ENCODE results near the gene PLSCR4.
"Not testable (repeated sequence)": the region's sequence is repeated elsewhere in the genome, so short reads cannot be mapped to it uniquely, and the experiment has no call there.

PLSCR4 gene

GRCh38 chr3:146226881-146227280 lies 24.0 kb downstream of the PLSCR4 start:
- no peak for ATAC-seq (replicated peaks)
- Mint-ChIP-seq H3K9me3 (no peaks in the 10 kb centered on the region), H3K27ac (no peak overlapping the region), H3K4me3 (no peak overlapping the region), H3K27me3 (no peaks in the 10 kb centered on the region), H3K4me1 (ENCODE audit: low read depth in 2 of 2) (no peaks in the 10 kb centered on the region), H3K36me3 (ENCODE audit: insufficient read depth) (no peaks in the 10 kb centered on the region)
- DNase-seq = no peak

GRCh38 chr3:146225458-146225857 lies 25.4 kb downstream of the PLSCR4 start:
- H3K36me3 Mint-ChIP-seq (ENCODE audit: insufficient read depth); H3K27ac Mint-ChIP-seq; H3K4me3 Mint-ChIP-seq; H3K9me3 Mint-ChIP-seq; ATAC-seq (replicated peaks); DNase-seq; H3K27me3 Mint-ChIP-seq; H3K4me1 Mint-ChIP-seq (ENCODE audit: low read depth in 2 of 2): not testable (repeated sequence)

GRCh38 chr3:146223401-146224373 lies 27.2 kb downstream of the PLSCR4 start:
- Mint-ChIP-seq H3K27me3 (no peaks in the 10 kb centered on the region), H3K9me3 (no peaks in the 10 kb centered on the region), H3K4me3 (no peak overlapping the region), H3K27ac (no peak overlapping the region), H3K4me1 (ENCODE audit: low read depth in 2 of 2) (no peaks in the 10 kb centered on the region), H3K36me3 (ENCODE audit: insufficient read depth) (no peaks in the 10 kb centered on the region)
- ATAC-seq (replicated peaks) = no peak
- no peak for DNase-seq

- ATAC-seq (replicated peaks) (no peak), DNase-seq (no peak)
- H3K27ac Mint-ChIP-seq = no peak overlapping the region
- peaks cover 6 to 7% of the 10 kb centered on the region in 2 donors for H3K27me3 Mint-ChIP-seq
- no peak overlapping the region for H3K4me3 Mint-ChIP-seq
- no peaks in the 10 kb centered on the region for H3K36me3 Mint-ChIP-seq (ENCODE audit: insufficient read depth)
- H3K9me3 Mint-ChIP-seq = no peaks in the 10 kb centered on the region
- H3K4me1 Mint-ChIP-seq (ENCODE audit: low read depth in 2 of 2) = no peaks in the 10 kb centered on the region
Measured at GRCh38 chr3:146222204-146223046, 28.5 kb downstream of the PLSCR4 start.

- H3K27me3 Mint-ChIP-seq = peaks cover 6 to 14% of the 10 kb centered on the region in 2 donors
- no peak for DNase-seq
- no peaks in the 10 kb centered on the region for H3K36me3 Mint-ChIP-seq (ENCODE audit: insufficient read depth)
- no peaks in the 10 kb centered on the region for H3K4me1 Mint-ChIP-seq (ENCODE audit: low read depth in 2 of 2)
- H3K27ac Mint-ChIP-seq = no peak overlapping the region
- no peak for ATAC-seq (replicated peaks)
- H3K4me3 Mint-ChIP-seq = no peak overlapping the region
- H3K9me3 Mint-ChIP-seq = no peaks in the 10 kb centered on the region
Measured at GRCh38 chr3:146221276-146221675, 29.6 kb downstream of the PLSCR4 start.

- no peaks in the 10 kb centered on the region for H3K9me3 Mint-ChIP-seq
- ATAC-seq (replicated peaks) (no peak), DNase-seq (peak; percentile 13 to 21 (median 18))
- no peaks in the 10 kb centered on the region for H3K36me3 Mint-ChIP-seq (ENCODE audit: insufficient read depth)
- peaks cover 6 to 14% of the 10 kb centered on the region in 2 donors for H3K27me3 Mint-ChIP-seq
- no peak overlapping the region for H3K27ac Mint-ChIP-seq
- no peaks in the 10 kb centered on the region for H3K4me1 Mint-ChIP-seq (ENCODE audit: low read depth in 2 of 2)
- no peak overlapping the region for H3K4me3 Mint-ChIP-seq
Measured at GRCh38 chr3:146218880-146219866, 31.7 kb downstream of the PLSCR4 start.

GRCh38 chr3:146217324-146217723 lies 33.6 kb downstream of the PLSCR4 start:
- Mint-ChIP-seq H3K4me3 (no peak overlapping the region), H3K36me3 (ENCODE audit: insufficient read depth) (no peaks in the 10 kb centered on the region), H3K9me3 (no peaks in the 10 kb centered on the region), H3K27ac (no peak overlapping the region), H3K4me1 (ENCODE audit: low read depth in 2 of 2) (no peaks in the 10 kb centered on the region), H3K27me3 (peaks cover 6 to 14% of the 10 kb centered on the region in 2 donors)
- no peak for DNase-seq
- no peak for ATAC-seq (replicated peaks)

GRCh38 chr3:146214493-146214892 lies 36.4 kb downstream of the PLSCR4 start:
- Mint-ChIP-seq H3K27ac (no peak overlapping the region), H3K27me3 (peaks cover 6 to 14% of the 10 kb centered on the region in 2 donors), H3K4me3 (no peak overlapping the region), H3K36me3 (ENCODE audit: insufficient read depth) (no peaks in the 10 kb centered on the region), H3K9me3 (no peaks in the 10 kb centered on the region), H3K4me1 (ENCODE audit: low read depth in 2 of 2) (no peaks in the 10 kb centered on the region)
- DNase-seq (no peak), ATAC-seq (replicated peaks) (no peak)

- ATAC-seq (replicated peaks) = no peak
- H3K27me3 Mint-ChIP-seq = no peaks in the 10 kb centered on the region
- H3K36me3 Mint-ChIP-seq (ENCODE audit: insufficient read depth) = peaks cover 4% of the 10 kb centered on the region
- H3K4me3 Mint-ChIP-seq = no peak overlapping the region
- no peaks in the 10 kb centered on the region for H3K9me3 Mint-ChIP-seq
- no peak for DNase-seq
- no peaks in the 10 kb centered on the region for H3K4me1 Mint-ChIP-seq (ENCODE audit: low read depth in 2 of 2)
- no peak overlapping the region for H3K27ac Mint-ChIP-seq
Measured at GRCh38 chr3:146209371-146209770, 41.5 kb downstream of the PLSCR4 start.

- Mint-ChIP-seq H3K27me3 (no peaks in the 10 kb centered on the region), H3K36me3 (ENCODE audit: insufficient read depth) (no peaks in the 10 kb centered on the region), H3K9me3 (no peaks in the 10 kb centered on the region), H3K4me3 (no peak overlapping the region), H3K4me1 (ENCODE audit: low read depth in 2 of 2) (no peaks in the 10 kb centered on the region), H3K27ac (no peak overlapping the region)
- ATAC-seq (replicated peaks) (no peak), DNase-seq (no peak)
Measured at GRCh38 chr3:146203776-146204175, 47.1 kb downstream of the PLSCR4 start.

GRCh38 chr3:146200461-146201220 lies 50.3 kb downstream of the PLSCR4 start:
- H3K36me3 Mint-ChIP-seq (ENCODE audit: insufficient read depth) = no peaks in the 10 kb centered on the region
- DNase-seq (no peak), ATAC-seq (replicated peaks) (no peak)
- no peak overlapping the region for H3K27ac Mint-ChIP-seq
- no peaks in the 10 kb centered on the region for H3K9me3 Mint-ChIP-seq
- no peaks in the 10 kb centered on the region for H3K27me3 Mint-ChIP-seq
- H3K4me3 Mint-ChIP-seq = no peak overlapping the region
- no peaks in the 10 kb centered on the region for H3K4me1 Mint-ChIP-seq (ENCODE audit: low read depth in 2 of 2)

GRCh38 chr3:146199762-146200161 lies 51.1 kb downstream of the PLSCR4 start:
- Mint-ChIP-seq H3K36me3 (ENCODE audit: insufficient read depth) (no peaks in the 10 kb centered on the region), H3K9me3 (no peaks in the 10 kb centered on the region), H3K4me1 (ENCODE audit: low read depth in 2 of 2) (no peaks in the 10 kb centered on the region), H3K4me3 (no peak overlapping the region), H3K27me3 (no peaks in the 10 kb centered on the region), H3K27ac (no peak overlapping the region)
- ATAC-seq (replicated peaks) = no peak
- no peak for DNase-seq
